Measurements from ENCODE around the gene SOCS3. TPM values are rescaled to one million over a fixed set of nuclear protein-coding genes. Genes with fewer than 3 reads are reported as not detected.

The SOCS3 gene
- total RNA-seq, 1 donor, result 95.2 TPM

DNA sequence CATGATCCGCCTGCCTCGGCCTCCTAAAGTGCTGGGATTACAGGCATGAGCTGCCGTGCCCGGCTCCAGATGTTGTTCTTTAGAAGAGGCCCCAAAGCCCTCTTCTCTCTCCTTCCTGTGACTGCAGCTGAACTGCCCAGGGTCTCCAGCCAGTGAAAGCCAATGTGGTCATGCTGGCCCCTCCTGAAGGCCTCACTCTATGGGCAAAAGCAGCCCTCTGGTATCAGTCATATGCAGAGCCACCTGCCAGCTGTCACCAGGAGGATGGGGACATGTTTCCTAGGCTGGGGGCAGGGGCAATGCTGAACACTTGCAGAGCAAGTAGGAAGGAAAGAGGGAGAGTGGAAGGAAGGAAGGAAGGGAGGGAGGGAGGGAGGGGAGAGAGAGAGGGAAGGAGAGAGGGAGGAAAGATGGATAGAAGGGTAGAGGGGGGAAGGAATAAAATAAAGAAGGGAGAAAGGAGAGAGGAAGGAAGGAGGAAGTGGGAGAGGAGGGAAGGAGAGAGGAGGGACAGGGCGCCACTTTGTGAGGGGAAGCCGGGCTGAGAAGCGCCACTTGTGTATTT lies 36.0 kb downstream of the SOCS3 start:
- no peaks in the 10 kb centered on the region for H3K27me3 ChIP-seq (ENCODE audit: insufficient read depth, low read length)
- H2AFZ ChIP-seq (ENCODE audit: low read length), result peak overlapping the region; percentile 70
- TF ChIP-seq, protein P1, sequence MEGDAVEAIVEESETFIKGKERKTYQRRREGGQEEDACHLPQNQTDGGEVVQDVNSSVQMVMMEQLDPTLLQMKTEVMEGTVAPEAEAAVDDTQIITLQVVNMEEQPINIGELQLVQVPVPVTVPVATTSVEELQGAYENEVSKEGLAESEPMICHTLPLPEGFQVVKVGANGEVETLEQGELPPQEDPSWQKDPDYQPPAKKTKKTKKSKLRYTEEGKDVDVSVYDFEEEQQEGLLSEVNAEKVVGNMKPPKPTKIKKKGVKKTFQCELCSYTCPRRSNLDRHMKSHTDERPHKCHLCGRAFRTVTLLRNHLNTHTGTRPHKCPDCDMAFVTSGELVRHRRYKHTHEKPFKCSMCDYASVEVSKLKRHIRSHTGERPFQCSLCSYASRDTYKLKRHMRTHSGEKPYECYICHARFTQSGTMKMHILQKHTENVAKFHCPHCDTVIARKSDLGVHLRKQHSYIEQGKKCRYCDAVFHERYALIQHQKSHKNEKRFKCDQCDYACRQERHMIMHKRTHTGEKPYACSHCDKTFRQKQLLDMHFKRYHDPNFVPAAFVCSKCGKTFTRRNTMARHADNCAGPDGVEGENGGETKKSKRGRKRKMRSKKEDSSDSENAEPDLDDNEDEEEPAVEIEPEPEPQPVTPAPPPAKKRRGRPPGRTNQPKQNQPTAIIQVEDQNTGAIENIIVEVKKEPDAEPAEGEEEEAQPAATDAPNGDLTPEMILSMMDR (IDR thresholded peaks at IDR 0.05; ENCODE audit: extremely low read depth, low read depth, low read length), result no peak
- H3K36me3 ChIP-seq (ENCODE audit: insufficient read depth, low read length), result no peaks in the 10 kb centered on the region
- peaks cover 38% of the 10 kb centered on the region for H3K4me1 ChIP-seq (ENCODE audit: insufficient read depth, low read length)
- peak overlapping the region; percentile 50 for H3K4me2 ChIP-seq (ENCODE audit: insufficient read depth, low read length)
- H3K27ac ChIP-seq (ENCODE audit: low read depth, low read length), result peak overlapping the region; percentile 93
- H3K9me3 ChIP-seq (ENCODE audit: low read depth, low read length), result no peaks in the 10 kb centered on the region
- peak; percentile 8 for DNase-seq (ENCODE audit: insufficient read length, low spot score, missing footprints)
- peak overlapping the region; percentile 39 for H3K4me3 ChIP-seq (ENCODE audit: insufficient read depth, low read length)
- H3K79me2 ChIP-seq (ENCODE audit: insufficient read depth, low read length), result no peaks in the 10 kb centered on the region
- no peaks in the 10 kb centered on the region for H4K20me1 ChIP-seq (ENCODE audit: insufficient read depth, low read length)

DNA sequence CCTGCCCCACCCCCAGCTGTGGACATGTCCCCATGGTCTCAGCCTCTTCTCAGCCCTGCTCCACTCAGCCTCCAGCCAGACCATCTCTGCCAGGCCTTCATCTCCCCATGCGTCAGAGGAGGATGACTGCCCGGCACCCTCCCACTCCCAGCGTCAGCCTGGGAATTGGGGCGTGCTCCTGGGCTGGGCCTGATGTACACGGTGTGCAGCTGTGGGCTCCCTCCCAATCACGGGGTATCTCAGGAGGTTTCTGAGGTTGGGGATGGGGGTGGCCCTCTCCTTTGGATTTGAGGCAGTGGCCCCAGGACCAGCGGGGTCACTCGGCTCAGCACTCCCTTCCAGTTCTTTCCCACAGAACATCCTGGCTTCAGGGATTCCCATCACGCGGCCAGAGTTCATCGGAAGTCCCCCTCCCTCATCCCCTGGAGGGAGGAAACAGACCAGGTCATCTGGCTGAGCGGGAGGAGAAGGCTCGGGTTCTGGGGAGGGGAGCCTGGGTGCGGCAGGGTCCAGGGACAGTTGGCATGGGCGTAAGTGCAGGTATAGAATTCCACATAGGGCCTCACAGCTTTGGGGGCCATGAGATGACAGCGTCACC lies 36.9 kb downstream of the SOCS3 start:
- peak; percentile 90 for DNase-seq (ENCODE audit: insufficient read length, low spot score, missing footprints)

GRCh38 chr17:78322327-78322857 lies 37.5 kb downstream of the SOCS3 start:
- TF ChIP-seq, protein P1 (IDR thresholded peaks at IDR 0.05; ENCODE audit: extremely low read depth, low read depth, low read length), result no peak
- Histone ChIP-seq H4K20me1 (ENCODE audit: insufficient read depth, low read length) (no peaks in the 10 kb centered on the region), H3K4me1 (ENCODE audit: insufficient read depth, low read length) (peaks cover 32% of the 10 kb centered on the region), H3K4me3 (ENCODE audit: insufficient read depth, low read length) (no peak overlapping the region), H3K27ac (ENCODE audit: low read depth, low read length) (peak overlapping the region; percentile 93), H2AFZ (ENCODE audit: low read length) (peak overlapping the region; percentile 67), H3K36me3 (ENCODE audit: insufficient read depth, low read length) (no peaks in the 10 kb centered on the region), H3K27me3 (ENCODE audit: insufficient read depth, low read length) (no peaks in the 10 kb centered on the region), H3K79me2 (ENCODE audit: insufficient read depth, low read length) (no peaks in the 10 kb centered on the region), H3K9me3 (ENCODE audit: low read depth, low read length) (no peaks in the 10 kb centered on the region), H3K4me2 (ENCODE audit: insufficient read depth, low read length) (no peak overlapping the region)
- DNase-seq (ENCODE audit: insufficient read length, low spot score, missing footprints), result no peak

More for the DNA sequence above, 36.9 kb downstream of the SOCS3 start:
- Histone ChIP-seq H4K20me1 (ENCODE audit: insufficient read depth, low read length) (no peaks in the 10 kb centered on the region), H3K36me3 (ENCODE audit: insufficient read depth, low read length) (no peaks in the 10 kb centered on the region), H3K4me1 (ENCODE audit: insufficient read depth, low read length) (peaks cover 32% of the 10 kb centered on the region), H3K4me3 (ENCODE audit: insufficient read depth, low read length) (no peak overlapping the region), H3K4me2 (ENCODE audit: insufficient read depth, low read length) (no peak overlapping the region), H3K27me3 (ENCODE audit: insufficient read depth, low read length) (no peaks in the 10 kb centered on the region), H3K27ac (ENCODE audit: low read depth, low read length) (peak overlapping the region; percentile 93), H3K79me2 (ENCODE audit: insufficient read depth, low read length) (no peaks in the 10 kb centered on the region), H2AFZ (ENCODE audit: low read length) (peak overlapping the region; percentile 67), H3K9me3 (ENCODE audit: low read depth, low read length) (no peaks in the 10 kb centered on the region)
- TF ChIP-seq, protein P1 (IDR thresholded peaks at IDR 0.05; ENCODE audit: extremely low read depth, low read depth, low read length), result no peak

- no peaks in the 10 kb centered on the region for H3K36me3 ChIP-seq (ENCODE audit: insufficient read depth, low read length)
- no peak overlapping the region for H2AFZ ChIP-seq (ENCODE audit: low read length)
- H3K9me3 ChIP-seq (ENCODE audit: low read depth, low read length), result no peaks in the 10 kb centered on the region
- H3K4me3 ChIP-seq (ENCODE audit: insufficient read depth, low read length), result no peak overlapping the region
- peaks cover 42% of the 10 kb centered on the region for H3K4me1 ChIP-seq (ENCODE audit: insufficient read depth, low read length)
- no peak overlapping the region for H3K4me2 ChIP-seq (ENCODE audit: insufficient read depth, low read length)
- H3K27me3 ChIP-seq (ENCODE audit: insufficient read depth, low read length), result no peaks in the 10 kb centered on the region
- no peak overlapping the region for H3K27ac ChIP-seq (ENCODE audit: low read depth, low read length)
- no peaks in the 10 kb centered on the region for H3K79me2 ChIP-seq (ENCODE audit: insufficient read depth, low read length)
- H4K20me1 ChIP-seq (ENCODE audit: insufficient read depth, low read length), result no peaks in the 10 kb centered on the region
- TF ChIP-seq, protein P1 (IDR thresholded peaks at IDR 0.05; ENCODE audit: extremely low read depth, low read depth, low read length), result no peak
- DNase-seq (ENCODE audit: insufficient read length, low spot score, missing footprints), result peak; percentile 68
These were observed 41.0 kb downstream of the SOCS3 start for GRCh38 chr17:78318843-78319242.
